ENCODE data around the gene GPRC5C. TPM values are rescaled to one million over a fixed set of nuclear protein-coding genes. Genes with fewer than 3 reads are reported as not detected.
A peak's percentile ranks its signal among the peaks of the same experiment; 100 is the strongest.

The GPRC5C gene
- total RNA-seq, 1 experiment from 2014 or later, result 83.2 TPM

DNA sequence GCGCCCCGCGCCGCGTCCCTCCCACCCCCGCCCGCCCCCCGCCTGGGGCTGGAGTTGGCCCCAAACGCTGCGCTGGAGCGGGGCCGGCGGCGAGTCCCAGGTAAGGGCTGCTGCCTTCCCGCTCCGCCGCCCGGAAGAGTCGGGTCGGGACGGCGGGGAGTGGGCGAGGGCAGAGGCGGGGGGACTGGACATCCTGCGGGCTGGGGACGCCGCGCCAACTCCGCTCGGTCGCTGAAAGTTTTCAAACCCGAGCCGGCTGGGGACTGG is 469 bp downstream of the GPRC5C start:
- no peak overlapping the region for H3K27ac Mint-ChIP-seq (ENCODE audit: unreplicated experiment)
- ChIA-PET POLR2A (no interaction called here), CTCF (no interaction called here)
- H3K27me3 Mint-ChIP-seq (ENCODE audit: insufficient read depth, unreplicated experiment), result no peaks in the 10 kb centered on the region
- TF ChIP-seq, protein P1, sequence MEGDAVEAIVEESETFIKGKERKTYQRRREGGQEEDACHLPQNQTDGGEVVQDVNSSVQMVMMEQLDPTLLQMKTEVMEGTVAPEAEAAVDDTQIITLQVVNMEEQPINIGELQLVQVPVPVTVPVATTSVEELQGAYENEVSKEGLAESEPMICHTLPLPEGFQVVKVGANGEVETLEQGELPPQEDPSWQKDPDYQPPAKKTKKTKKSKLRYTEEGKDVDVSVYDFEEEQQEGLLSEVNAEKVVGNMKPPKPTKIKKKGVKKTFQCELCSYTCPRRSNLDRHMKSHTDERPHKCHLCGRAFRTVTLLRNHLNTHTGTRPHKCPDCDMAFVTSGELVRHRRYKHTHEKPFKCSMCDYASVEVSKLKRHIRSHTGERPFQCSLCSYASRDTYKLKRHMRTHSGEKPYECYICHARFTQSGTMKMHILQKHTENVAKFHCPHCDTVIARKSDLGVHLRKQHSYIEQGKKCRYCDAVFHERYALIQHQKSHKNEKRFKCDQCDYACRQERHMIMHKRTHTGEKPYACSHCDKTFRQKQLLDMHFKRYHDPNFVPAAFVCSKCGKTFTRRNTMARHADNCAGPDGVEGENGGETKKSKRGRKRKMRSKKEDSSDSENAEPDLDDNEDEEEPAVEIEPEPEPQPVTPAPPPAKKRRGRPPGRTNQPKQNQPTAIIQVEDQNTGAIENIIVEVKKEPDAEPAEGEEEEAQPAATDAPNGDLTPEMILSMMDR (IDR thresholded peaks at IDR 0.05; ENCODE audit: insufficient read depth in 1 of 2, low read depth in 1 of 2, low read length in 1 of 2, severe bottlenecking in 1 of 2, unreplicated experiment in 1 of 2), result no peak
- peak overlapping the region; percentile 50 for H3K4me3 ChIP-seq (ENCODE audit: low read depth, low read length)
- intact Hi-C loops (cut with micrococcal nuclease; ENCODE audit: unreplicated experiment), result loop anchor here (2.0 kb wide), 1 partner anchor 22 kb away; no protein-coding TSS in a partner anchor
- H3K36me3 Mint-ChIP-seq (ENCODE audit: insufficient read depth, unreplicated experiment), result peaks cover 23% of the 10 kb centered on the region
- peak overlapping the region; percentile 99 for H3K4me3 Mint-ChIP-seq (ENCODE audit: unreplicated experiment)
- peaks cover 4% of the 10 kb centered on the region for H3K9me3 ChIP-seq
- H3K4me1 Mint-ChIP-seq (ENCODE audit: low read depth, unreplicated experiment), result peaks cover 23% of the 10 kb centered on the region
- H3K4me1 ChIP-seq, result peaks cover 42% of the 10 kb centered on the region
- BruUV-seq (replicated peaks), result no TSS peak
- DNase-seq, result peak in 1 of 2 experiments; percentile 41
- no peaks in the 10 kb centered on the region for H3K27me3 ChIP-seq (replicated peaks; ENCODE audit: control insufficient read depth, insufficient read depth, low read length)
- no peaks in the 10 kb centered on the region for H3K9me3 Mint-ChIP-seq (ENCODE audit: unreplicated experiment)
- H3K36me3 ChIP-seq (ENCODE audit: control insufficient read depth, insufficient read depth, low read length), result no peaks in the 10 kb centered on the region

DNA sequence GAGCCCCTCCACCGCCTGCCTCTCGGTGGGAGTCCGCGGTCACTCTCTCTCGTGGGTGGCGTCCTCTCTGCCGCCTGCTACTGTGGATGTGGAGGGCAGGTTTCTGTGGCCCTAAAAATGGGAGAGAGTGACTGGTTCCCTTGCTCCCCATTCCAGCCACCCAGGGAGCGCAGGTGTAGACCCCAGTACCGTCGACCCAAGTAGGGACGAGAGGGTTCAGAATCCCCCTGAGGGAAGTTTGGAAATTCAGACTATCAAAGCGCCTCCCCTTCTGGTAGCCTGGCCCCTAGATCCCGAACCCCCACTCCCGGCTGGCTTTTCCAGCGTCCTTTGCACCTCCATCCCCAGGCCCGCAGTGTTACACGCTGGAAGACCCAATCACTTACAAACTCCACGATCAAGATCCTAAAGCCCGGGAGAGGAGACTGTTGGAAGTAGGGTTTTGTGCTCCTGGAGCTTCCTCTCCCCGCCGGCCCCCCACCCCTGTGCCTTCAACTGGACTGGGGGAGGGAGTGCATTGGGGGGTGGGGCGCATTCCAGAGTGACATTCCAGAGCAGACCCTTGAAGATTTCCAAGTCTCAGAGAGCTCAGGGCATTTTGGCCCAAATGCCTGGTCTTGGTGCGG is 991 bp downstream of the GPRC5C start:
- DNase-seq, result no peak
- Mint-ChIP-seq H3K9me3 (ENCODE audit: unreplicated experiment) (no peaks in the 10 kb centered on the region), H3K4me1 (ENCODE audit: low read depth, unreplicated experiment) (peaks cover 20% of the 10 kb centered on the region), H3K27me3 (ENCODE audit: insufficient read depth, unreplicated experiment) (no peaks in the 10 kb centered on the region), H3K27ac (ENCODE audit: unreplicated experiment) (peak overlapping the region; percentile 34), H3K36me3 (ENCODE audit: insufficient read depth, unreplicated experiment) (peaks cover 28% of the 10 kb centered on the region), H3K4me3 (ENCODE audit: unreplicated experiment) (peak overlapping the region; percentile 99)
- CTCF ChIA-PET, result no interaction called here
- Histone ChIP-seq H3K4me3 (ENCODE audit: low read depth, low read length) (peak overlapping the region; percentile 50), H3K4me1 (peaks cover 37% of the 10 kb centered on the region), H3K27me3 (replicated peaks; ENCODE audit: control insufficient read depth, insufficient read depth, low read length) (no peaks in the 10 kb centered on the region), H3K36me3 (ENCODE audit: control insufficient read depth, insufficient read depth, low read length) (no peaks in the 10 kb centered on the region), H3K9me3 (peaks cover 9% of the 10 kb centered on the region)
- TF ChIP-seq, protein P1 (IDR thresholded peaks at IDR 0.05; ENCODE audit: insufficient read depth in 1 of 2, low read depth in 1 of 2, low read length in 1 of 2, severe bottlenecking in 1 of 2, unreplicated experiment in 1 of 2), result no peak
- POLR2A ChIA-PET, result interaction anchor here (0.7 kb wide), 1 partner anchor 21 kb away, joined by 3 read pairs; no protein-coding TSS in a partner anchor
- intact Hi-C loops (cut with micrococcal nuclease; ENCODE audit: unreplicated experiment), result loop anchor here (2.0 kb wide), 1 partner anchor 22 kb away; no protein-coding TSS in a partner anchor
- no TSS peak for BruUV-seq (replicated peaks)

DNA sequence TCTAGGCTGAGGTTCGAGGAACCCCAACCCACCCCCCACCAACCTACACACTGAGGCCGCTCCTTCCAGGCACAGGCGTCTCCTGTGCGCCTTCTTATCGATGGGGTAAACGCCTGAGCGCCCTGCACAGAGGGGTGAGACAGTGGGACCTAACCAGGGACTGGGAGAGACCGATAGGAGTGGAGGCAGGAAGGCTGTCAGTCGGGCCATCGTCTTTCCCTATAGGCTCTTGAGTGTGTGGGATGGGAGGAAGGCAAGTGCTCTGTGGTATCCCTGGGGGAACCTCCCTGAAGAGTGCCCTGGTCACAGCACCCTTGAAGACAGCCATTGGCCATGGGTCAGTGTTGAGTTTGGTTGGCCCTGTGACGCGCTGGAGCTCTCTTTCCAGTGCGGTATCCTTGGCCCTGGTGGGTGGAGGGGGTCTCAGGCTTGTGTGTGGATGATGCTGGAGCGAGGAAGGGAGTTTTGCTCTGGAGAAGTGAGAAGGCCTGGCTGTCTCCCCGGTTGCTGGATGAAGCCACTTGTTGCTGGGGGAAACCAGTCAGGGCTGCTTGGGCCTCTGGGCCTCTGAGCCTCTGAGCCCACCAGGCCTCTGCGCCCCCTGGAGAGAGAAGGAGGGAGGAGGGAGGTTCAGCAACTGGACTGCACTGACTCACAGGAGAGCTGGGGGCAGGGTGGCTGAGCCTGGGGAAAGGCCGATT is 1.7 kb downstream of the GPRC5C start:
- H3K27me3 ChIP-seq (replicated peaks; ENCODE audit: control insufficient read depth, insufficient read depth, low read length), result no peaks in the 10 kb centered on the region
- peaks cover 16% of the 10 kb centered on the region for H3K4me1 Mint-ChIP-seq (ENCODE audit: low read depth, unreplicated experiment)
- ChIA-PET CTCF (interaction anchor here (0.5 to 0.6 kb wide), 2 partner anchors 15 to 1514 kb away, joined by 3 read pairs; no protein-coding TSS in a partner anchor), POLR2A (interaction anchor here (0.6 to 0.7 kb wide), 2 partner anchors 20 to 440 kb away, joined by 3 to 4 read pairs; no protein-coding TSS in a partner anchor)
- peak overlapping the region; percentile 99 for H3K4me3 Mint-ChIP-seq (ENCODE audit: unreplicated experiment)
- TSS peak; percentile 11 for BruUV-seq (replicated peaks)
- no peaks in the 10 kb centered on the region for H3K36me3 ChIP-seq (ENCODE audit: control insufficient read depth, insufficient read depth, low read length)
- peak overlapping the region; percentile 34 for H3K27ac Mint-ChIP-seq (ENCODE audit: unreplicated experiment)
- DNase-seq, result no peak
- peak overlapping the region; percentile 50 for H3K4me3 ChIP-seq (ENCODE audit: low read depth, low read length)
- H3K4me1 ChIP-seq, result peaks cover 34% of the 10 kb centered on the region
- no peaks in the 10 kb centered on the region for H3K27me3 Mint-ChIP-seq (ENCODE audit: insufficient read depth, unreplicated experiment)
- intact Hi-C loops (cut with micrococcal nuclease; ENCODE audit: unreplicated experiment), result loop anchor here (2.0 kb wide), 1 partner anchor 21 kb away; no protein-coding TSS in a partner anchor
- no peaks in the 10 kb centered on the region for H3K9me3 Mint-ChIP-seq (ENCODE audit: unreplicated experiment)
- H3K9me3 ChIP-seq, result peaks cover 9% of the 10 kb centered on the region
- H3K36me3 Mint-ChIP-seq (ENCODE audit: insufficient read depth, unreplicated experiment), result peaks cover 32% of the 10 kb centered on the region
- TF ChIP-seq, protein P1 (IDR thresholded peaks at IDR 0.05; ENCODE audit: insufficient read depth in 1 of 2, low read depth in 1 of 2, low read length in 1 of 2, severe bottlenecking in 1 of 2, unreplicated experiment in 1 of 2), result peak in 1 of 2 experiments; percentile 6

All from Caco-2 (cell line).